Neutrophil (primary cell): ENCODE data around the gene OR2AE1.

ENCODE experiments used
- H3K27ac ChIP-seq: fragments of 200-600 bp; sonication (generic); 2 replicates; pipeline ENCODE4 v1.5.1; 2016; ENCODE audit warnings: mild to moderate bottlenecking, moderate library complexity
- H3K27me3 ChIP-seq: fragments of 200-600 bp; sonication (generic); 2 replicates; pipeline ENCODE4 v1.6.0; 2016; ENCODE audit warnings: mild to moderate bottlenecking
- H3K36me3 ChIP-seq: fragments of 200-600 bp; sonication (generic); 2 replicates; pipeline ENCODE4 v1.5.1; 2017
- H3K4me1 ChIP-seq, 2 experiments: fragments of 200-600 bp in 1 of 2; sonication (generic) in 1 of 2; 1 replicate in 1 of 2; 2 replicates in 1 of 2; pipeline versions ENCODE4 v1.5.1 to v1.6.1; 2013 to 2016; ENCODE audit warnings: low read depth in 1 of 2, low read length in 1 of 2, mild to moderate bottlenecking in 1 of 2, moderate library complexity in 1 of 2; ENCODE audit not compliant: control insufficient read depth in 1 of 2, insufficient read depth in 1 of 2
- H3K4me3 ChIP-seq, 2 experiments: fragments of 200-600 bp in 1 of 2; sonication (generic) in 1 of 2; 1 replicate in 1 of 2; 2 replicates in 1 of 2; pipeline ENCODE4 v1.5.1; 2013 to 2016; ENCODE audit warnings: low read depth in 1 of 2, low read length in 1 of 2, mild to moderate bottlenecking in 1 of 2, moderate library complexity in 1 of 2
- H3K9me3 ChIP-seq: fragments of 200-600 bp; sonication (generic); 2 replicates; pipeline ENCODE4 v1.5.1; 2016
- TF ChIP-seq, protein P1 (sequence below): fragments of 200-600 bp; sonication (generic); IDR thresholded peaks from 2 replicates; pipeline ENCODE4 v1.5.1; 2016; ENCODE audit warnings: antibody characterized with exemption

The OR2AE1 gene

DNA sequence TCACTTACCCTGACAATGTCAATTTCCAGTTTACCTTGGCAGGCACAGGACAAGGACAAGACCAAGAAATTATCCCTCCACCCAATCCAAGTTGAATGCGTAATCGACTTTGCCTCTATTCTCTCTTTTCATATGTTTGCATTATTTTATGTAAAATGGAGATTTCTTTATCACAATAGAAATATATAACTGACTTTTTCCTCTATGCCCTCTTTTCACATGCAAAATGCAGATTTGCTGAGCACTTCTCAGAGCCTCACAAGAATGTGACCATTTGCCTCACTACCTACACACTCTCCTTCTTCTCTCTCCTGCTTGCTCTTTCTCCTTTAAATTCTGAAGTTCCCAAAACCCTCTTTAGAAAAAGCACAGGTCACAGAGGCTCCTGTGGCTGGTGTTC lies 33.9 kb downstream of the OR2AE1 start:
- Histone ChIP-seq H3K36me3 (no peaks in the 10 kb centered on the region), H3K27ac (no peak overlapping the region)
- TF ChIP-seq, protein P1, sequence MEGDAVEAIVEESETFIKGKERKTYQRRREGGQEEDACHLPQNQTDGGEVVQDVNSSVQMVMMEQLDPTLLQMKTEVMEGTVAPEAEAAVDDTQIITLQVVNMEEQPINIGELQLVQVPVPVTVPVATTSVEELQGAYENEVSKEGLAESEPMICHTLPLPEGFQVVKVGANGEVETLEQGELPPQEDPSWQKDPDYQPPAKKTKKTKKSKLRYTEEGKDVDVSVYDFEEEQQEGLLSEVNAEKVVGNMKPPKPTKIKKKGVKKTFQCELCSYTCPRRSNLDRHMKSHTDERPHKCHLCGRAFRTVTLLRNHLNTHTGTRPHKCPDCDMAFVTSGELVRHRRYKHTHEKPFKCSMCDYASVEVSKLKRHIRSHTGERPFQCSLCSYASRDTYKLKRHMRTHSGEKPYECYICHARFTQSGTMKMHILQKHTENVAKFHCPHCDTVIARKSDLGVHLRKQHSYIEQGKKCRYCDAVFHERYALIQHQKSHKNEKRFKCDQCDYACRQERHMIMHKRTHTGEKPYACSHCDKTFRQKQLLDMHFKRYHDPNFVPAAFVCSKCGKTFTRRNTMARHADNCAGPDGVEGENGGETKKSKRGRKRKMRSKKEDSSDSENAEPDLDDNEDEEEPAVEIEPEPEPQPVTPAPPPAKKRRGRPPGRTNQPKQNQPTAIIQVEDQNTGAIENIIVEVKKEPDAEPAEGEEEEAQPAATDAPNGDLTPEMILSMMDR: no peak

DNA sequence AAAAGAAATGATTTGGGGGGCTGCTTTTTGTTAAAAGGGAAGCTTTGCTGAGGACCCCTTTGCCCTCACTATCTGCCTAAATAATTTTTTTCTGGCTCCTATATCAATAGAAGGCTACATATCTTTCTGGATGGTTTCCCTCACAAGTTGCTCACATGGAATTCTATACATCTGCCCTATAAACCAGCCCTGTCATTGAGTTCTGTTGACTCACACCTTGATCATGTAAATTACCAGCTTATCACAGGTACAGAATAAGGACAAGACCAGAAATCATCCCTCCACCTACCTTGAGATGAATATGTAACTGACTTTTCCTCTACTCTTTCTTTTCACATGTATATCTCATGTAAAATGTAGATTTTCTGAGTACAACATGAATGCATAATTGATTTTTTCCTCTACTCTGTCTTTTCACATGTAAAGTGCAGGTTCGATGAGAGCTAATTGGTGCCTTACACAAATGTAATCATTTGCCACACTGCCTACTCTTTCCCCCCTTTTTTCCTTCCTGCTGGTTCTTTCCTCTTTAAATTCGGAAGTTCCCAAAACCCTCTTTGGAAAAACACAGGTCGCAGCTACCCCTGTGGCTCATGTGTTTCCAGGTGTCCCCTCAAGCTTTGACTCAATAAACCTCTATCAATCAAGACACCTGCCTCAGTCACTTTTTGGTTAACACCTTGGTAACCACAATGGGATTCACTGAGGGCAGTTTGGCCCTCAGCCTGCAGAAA lies 36.5 kb downstream of the OR2AE1 start:
- Histone ChIP-seq H3K27me3 (no peaks in the 10 kb centered on the region), H3K27ac (no peak overlapping the region), H3K4me3 (no peak overlapping the region), H3K36me3 (no peaks in the 10 kb centered on the region), H3K4me1 (no peaks in the 10 kb centered on the region), H3K9me3 (no peaks in the 10 kb centered on the region)
- TF ChIP-seq, protein P1: no peak

More for the DNA sequence above, 33.9 kb downstream of the OR2AE1 start:
- no peaks in the 10 kb centered on the region for H3K27me3 ChIP-seq
- H3K4me1 ChIP-seq: no peaks in the 10 kb centered on the region
- no peaks in the 10 kb centered on the region for H3K9me3 ChIP-seq
- H3K4me3 ChIP-seq: no peak overlapping the region

DNA sequence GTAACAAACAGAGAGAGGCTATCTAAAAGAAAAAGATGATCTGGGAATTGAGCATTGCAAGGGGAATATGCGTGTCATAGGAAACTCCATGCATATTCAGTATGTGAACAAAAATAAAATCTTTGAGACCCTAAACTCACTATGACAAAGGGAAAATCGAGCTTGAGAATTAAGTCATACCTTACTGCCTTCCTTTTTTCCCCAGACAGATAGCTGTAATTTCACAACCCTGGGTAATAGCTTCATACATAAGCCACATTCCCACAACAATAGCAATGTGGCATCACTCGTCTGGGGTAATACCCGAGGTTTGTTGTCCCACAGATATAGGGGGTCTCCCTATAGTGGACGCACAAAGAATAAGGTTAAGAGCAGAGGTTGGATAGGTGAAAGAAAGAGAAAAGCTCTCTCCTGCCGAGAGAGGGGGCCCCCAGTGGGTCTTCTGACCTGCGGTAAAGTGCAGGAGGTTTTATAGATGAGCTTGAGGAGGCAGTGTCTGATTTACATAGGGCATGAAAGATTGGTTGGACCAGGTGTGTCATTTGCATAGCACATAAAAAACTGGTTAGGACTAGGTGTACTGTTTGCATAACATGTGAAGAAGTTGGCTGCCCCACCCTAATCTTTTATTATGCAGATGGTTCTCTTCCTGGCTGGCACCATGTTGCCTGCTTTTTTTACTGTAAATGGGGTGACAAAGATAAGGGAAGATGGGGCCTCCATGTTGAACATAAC lies 37.4 kb downstream of the OR2AE1 start:
- H3K4me3 ChIP-seq: no peak overlapping the region
- no peaks in the 10 kb centered on the region for H3K36me3 ChIP-seq
- H3K27ac ChIP-seq: no peak overlapping the region
- TF ChIP-seq, protein P1: no peak
- H3K27me3 ChIP-seq: no peaks in the 10 kb centered on the region
- H3K4me1 ChIP-seq: no peaks in the 10 kb centered on the region
- no peaks in the 10 kb centered on the region for H3K9me3 ChIP-seq

DNA sequence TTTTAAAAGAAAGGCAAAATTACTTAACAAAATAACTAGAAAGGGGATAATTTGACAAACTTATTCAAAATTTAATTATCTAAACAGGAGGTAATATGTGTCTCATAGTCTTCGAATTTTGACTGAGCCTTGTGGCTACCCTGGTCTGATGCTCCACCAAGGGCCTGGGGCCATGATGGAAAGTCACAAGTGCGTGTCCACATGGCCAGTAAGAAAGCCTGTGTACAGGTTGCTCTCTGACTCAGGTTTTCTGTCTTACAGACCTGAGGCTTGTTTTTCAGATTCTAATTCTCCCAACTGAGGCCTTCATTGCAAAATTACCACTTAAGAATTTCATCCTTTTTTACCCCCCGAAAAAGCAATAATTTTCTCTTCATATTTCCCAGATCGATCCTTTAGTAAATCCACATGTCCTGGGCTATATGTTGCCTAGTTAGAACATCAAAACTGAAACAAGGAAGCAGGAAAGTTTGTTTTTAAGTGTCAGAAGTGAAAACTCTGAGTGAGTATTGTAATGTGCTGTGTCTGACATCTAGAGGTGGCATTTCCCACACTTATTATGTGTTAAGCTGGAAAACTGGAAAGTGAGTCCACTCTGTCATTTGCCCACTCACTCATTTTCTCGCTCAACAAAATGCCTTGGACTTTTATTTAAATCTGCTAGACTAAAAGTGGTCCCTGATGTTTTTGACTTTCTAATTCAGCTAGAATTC lies 39.0 kb downstream of the OR2AE1 start:
- no peak overlapping the region for H3K27ac ChIP-seq
- H3K9me3 ChIP-seq: no peaks in the 10 kb centered on the region
- no peaks in the 10 kb centered on the region for H3K27me3 ChIP-seq
- H3K4me3 ChIP-seq: no peak overlapping the region
- H3K4me1 ChIP-seq: no peaks in the 10 kb centered on the region
- no peaks in the 10 kb centered on the region for H3K36me3 ChIP-seq
- TF ChIP-seq, protein P1: no peak

DNA sequence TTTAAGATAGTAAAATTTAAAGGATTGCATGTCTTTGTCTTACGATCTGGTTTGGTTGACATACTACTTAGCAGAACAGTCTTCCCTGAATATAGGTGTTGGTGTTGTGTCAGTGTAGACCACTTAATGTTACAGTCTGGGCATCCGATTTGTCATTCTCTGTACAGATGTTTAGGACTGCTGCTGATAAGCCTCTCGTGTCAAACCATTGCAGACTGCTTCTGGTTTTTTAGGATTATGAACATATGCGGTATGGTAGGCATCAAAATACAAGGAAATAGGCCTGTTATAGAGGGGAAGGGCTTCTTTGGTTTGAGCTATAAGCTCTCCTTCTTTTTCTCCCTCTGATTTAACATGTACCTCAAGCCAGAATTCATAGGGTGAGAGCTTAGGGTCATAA lies 41.6 kb downstream of the OR2AE1 start:
- Histone ChIP-seq H3K9me3 (no peaks in the 10 kb centered on the region), H3K27me3 (no peaks in the 10 kb centered on the region), H3K36me3 (no peaks in the 10 kb centered on the region), H3K4me3 (no peak overlapping the region), H3K4me1 (no peaks in the 10 kb centered on the region), H3K27ac (no peak overlapping the region)
- TF ChIP-seq, protein P1: no peak
